Occipital lobe (tissue), 2 donors: ENCODE data around the gene ROBO3. TPM values are rescaled to one million over a fixed set of nuclear protein-coding genes. Genes with fewer than 3 reads are reported as not detected.

Experiments
- DNase-seq: peaks from one replicate; lab custom pipeline; 2025; lab: John Stamatoyannopoulos, UW
- total RNA-seq: library from RNA; depleted of rRNA; stranded (reverse); fragments of >200 nt; gene quantifications from one replicate; pipeline ENCODE4 v1.2.3, GENCODE V29; 2014

ROBO3 gene
- total RNA-seq, 1 donor from 2014 or later = 4.2 TPM

- no peak for DNase-seq
Measured at GRCh38 chr11:124890683-124891372, 25.6 kb downstream of the ROBO3 start.

GRCh38 chr11:124891373-124891861, 26.2 kb downstream of the ROBO3 start:
- no peak for DNase-seq

DNA sequence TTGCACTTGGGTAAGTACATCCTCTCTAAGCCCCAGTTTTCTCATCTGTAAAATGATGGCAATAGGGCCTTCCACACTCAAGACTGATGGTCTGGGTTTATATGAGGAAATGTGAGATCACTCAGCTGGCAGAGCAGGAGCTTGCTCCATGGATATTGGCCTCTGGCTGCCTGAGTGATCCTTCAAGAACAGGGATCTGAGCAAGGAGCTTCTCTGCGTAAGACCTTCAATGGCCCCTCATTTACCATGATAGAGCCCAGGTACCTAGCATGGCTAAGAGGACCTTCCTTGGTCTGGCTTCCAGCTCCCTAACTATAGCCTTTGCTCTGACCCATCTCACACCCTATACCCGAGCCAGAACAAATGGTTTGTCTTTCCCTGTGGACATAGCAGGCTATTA, 26.9 kb downstream of the ROBO3 start:
- no peak for DNase-seq

GRCh38 chr11:124892750-124893454, 27.7 kb downstream of the ROBO3 start:
- DNase-seq = no peak

DNA sequence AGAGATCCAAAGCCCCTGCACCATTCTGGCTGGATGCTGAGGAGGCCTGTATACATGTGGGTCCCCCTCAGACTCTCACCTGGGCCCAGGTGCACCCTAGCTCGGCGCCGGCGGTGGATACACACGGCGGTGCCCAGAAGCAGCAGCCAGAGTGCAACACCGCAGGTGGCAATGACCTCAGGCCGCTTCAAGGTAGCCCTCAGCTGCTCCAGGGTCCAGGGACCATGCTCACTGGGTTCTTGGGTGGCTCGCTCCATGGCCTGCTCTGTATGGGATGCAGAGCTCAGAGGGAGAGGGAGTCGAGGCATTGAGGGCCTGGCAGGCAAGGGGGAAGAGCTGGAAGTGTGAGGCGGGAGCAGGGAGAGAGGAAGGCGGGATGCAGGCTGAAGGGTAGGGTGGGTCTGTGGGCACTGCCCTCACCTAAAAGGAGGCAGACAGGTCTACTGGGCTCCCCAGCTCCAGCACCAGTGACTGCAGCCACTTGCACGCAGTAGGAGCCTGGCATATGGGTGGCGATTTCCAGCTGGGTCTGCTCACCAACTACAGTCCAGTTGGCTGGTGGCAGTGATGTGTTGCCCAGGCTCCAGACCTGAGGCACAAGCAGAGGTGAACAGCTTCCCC, 28.7 kb downstream of the ROBO3 start:
- DNase-seq = no peak

GRCh38 chr11:124894606-124895430, 29.6 kb downstream of the ROBO3 start:
- no peak for DNase-seq

DNA sequence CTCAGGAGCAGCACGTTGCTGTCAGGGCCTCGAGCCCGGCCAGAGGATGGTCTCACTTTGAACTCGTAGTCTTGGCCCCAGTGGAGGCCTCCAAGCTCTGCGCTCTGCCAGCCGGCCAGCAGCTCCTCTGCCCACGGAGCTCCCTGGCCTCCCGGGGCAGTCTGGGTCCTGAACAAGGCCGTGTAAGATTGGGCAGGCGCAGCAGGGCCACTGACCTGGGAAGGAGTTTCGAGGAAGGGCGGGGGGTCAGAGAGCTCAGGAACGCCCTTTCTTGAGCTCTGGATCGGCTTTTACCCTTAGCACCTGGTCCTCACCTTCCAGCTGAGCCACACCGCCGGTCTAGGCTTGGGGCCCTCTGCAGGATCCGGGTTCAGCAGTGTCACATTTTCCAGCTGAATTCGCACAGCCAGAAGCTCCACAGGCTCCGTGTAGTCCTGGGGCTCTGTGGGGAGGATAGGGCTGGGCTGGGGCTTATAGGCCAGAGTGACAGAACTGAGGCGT, 30.3 kb downstream of the ROBO3 start:
- DNase-seq = no peak

DNA sequence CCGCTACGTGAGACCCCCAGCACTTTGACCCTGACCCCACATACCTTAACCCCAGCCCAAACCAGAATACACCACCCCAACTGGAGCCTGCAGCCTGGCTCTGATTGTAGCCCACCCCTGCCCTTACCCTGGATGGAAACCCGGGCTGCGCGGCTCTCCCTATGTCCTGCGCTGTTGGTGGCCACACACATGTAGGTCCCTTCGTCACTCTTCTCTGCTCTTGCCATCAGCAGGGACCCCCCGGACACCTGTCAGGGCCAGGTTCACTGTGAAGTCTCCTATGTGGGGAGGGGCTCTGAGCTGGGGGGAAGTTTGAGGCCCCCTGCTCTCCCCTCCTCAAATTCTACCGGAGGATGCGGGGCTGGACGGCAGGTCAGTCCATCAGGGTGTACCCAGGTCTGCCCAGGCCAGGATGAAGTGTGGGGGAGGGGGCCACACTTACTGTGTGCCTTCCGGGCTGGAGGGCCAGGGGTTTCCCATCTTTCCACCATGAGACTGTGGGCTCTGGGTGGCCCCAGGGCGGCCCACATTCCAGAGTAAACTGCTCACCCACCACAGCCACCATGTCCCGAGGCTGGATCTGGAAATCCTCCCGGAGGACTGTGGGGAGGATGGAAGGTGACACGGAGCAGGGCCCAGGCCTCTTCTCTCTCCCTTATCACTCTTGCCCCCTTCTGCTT, 31.0 kb downstream of the ROBO3 start:
- DNase-seq = no peak

DNA sequence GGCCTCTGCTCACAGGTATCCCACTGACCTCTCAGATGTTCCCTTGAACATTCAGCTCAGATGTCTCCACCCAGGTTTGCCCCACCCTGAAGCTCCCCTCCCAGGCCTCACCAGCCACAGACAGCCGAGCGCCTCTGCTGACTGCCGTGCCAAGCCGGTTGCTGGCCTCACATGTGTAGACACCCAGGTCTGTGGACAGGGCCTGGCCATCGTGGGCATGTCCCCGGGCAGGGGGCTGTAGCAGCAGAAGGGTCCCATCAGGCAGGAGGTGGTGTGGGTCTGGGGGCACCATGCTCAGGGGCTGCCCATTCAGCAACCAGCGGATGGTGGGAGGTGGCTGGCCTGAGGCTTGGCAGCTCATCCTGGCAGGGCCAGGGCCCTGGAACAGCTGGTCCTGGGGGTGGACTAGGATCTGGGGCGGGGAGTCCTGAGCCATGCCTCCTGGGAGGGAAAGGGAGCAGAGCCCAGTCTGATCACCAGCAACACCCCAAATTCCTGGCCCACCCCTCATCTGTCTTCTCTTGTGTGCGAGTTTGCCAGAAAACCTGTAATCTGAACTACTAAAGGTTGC, 31.7 kb downstream of the ROBO3 start:
- no peak for DNase-seq

DNA sequence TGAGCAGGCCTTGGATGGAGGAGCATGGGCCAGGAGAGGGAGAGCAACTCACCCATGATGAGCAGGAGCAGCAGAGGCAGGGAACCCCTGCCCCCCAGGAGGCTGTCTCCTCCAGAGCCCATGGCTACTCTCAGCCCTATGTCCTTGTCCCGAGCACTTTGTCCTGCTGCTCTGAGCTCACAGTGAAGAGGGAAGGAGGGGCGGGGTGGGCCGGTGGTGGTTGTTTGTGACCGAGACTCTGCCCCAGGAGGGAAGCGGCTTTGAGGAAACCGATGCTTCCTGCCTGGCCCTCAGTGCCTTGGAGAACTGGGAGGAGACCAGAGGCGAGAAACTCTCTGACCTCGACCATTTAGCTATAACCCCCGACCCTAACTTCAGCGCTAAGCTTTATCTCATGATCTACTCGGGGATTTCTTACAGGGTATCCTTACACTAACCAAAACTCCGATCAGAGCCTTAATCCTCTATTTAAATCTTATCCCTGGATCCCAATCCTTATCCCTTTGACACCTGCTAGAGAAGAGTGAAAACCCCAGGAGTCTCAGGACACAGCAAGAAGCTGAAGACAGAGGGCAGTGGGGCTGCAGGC, 32.5 kb downstream of the ROBO3 start, which contains the start of gene ROBO4:
ROBO4 (minus strand) TSS at position 192 of the 589 bp plus-strand sequence; CDS start at position 122, 70 bp downstream.
- DNase-seq = no peak

DNA sequence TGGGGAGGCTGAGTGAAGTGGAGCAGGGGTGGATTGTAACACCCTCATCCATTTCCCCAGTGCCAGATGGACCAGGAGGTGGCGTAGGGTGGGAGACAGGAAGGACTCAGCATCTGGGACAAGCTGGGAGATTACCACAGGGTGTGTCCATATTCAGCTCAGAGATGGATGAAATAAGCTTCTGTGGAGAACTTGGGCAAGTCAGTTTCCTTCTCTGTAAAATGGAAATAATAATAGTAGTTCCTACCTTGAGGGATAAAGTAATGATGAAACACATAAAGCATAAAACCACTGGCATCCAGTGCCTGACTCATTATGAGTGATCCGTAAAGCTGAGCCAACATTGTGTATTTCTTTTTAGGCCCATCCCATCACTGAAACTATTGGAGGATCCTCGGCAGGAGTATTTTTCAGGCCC, 33.0 kb downstream of the ROBO3 start:
- no peak for DNase-seq

DNA sequence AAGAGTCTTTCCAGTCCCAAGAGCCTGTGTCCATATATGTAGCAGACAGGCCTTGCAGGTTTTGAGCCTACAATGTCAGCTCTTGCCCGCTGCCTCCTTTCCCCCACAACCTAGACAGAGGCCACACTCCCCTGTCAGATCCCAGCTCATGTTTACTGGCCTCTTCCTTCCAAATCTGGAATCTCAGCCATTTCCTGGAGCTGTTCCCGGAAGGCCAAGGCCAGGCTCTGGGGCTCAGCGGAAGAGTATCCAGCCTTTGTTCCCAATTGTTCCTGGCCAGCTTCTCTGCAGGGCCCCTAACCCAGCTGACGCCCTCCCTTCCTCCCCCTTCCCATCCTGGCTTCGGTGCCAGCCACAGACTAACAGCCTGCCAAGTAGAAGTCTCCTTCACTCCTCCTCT, 33.5 kb downstream of the ROBO3 start:
- DNase-seq = peak; percentile 33

DNA sequence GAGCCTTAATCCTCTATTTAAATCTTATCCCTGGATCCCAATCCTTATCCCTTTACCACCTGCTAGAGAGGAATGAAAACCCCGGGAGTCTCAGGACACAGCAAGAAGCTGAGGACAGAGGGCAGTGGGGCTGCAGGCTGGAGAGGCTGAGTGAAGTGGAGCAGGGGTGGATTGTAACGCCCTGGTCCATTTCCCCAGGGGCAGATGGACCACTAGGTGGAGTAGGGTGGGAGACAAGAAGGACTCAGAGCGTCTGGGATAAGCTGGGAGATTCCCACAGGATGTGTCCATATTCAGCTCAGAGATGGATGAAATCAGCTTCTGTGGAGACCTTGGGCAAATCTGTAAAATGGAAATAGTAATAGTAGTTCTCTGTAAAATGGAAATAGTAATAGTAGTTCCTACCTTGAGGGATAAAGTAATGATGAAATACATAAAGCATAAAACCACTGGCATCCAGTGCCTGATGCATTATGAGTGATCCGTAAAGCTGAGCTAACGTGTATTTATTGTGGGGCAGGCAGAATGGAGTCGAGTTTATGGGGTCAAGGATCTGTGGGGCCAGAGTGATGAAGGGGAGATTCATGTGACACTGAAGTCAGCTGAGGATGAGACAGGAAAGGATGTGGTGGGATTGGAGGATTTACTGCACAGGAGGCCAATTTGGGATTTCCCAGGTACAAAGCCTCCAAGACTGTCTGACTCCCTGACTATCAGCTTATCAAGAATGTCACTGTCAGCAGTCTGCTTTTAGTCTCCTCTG, 34.3 kb downstream of the ROBO3 start:
- no peak for DNase-seq

- DNase-seq = no peak
Measured at GRCh38 chr11:124900464-124900863, 35.2 kb downstream of the ROBO3 start.

DNA sequence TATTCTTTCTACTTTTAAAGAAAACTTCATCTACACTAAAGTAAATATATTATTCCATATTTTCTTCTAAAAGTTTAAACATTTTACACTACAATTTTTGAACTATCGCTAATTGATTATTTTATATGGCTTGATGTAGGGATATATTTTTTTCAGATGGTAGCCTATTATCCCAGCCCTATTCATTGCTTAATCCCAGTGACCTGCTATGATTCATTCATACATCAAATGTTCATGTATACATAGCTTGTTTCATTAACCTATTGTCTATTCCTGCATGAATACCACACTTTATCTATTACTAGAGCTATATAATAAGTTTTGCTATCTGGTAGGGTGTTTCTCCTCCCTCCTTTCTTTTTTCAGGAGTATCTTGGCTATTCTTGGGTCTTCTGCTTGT, 37.4 kb downstream of the ROBO3 start:
- no peak for DNase-seq

DNA sequence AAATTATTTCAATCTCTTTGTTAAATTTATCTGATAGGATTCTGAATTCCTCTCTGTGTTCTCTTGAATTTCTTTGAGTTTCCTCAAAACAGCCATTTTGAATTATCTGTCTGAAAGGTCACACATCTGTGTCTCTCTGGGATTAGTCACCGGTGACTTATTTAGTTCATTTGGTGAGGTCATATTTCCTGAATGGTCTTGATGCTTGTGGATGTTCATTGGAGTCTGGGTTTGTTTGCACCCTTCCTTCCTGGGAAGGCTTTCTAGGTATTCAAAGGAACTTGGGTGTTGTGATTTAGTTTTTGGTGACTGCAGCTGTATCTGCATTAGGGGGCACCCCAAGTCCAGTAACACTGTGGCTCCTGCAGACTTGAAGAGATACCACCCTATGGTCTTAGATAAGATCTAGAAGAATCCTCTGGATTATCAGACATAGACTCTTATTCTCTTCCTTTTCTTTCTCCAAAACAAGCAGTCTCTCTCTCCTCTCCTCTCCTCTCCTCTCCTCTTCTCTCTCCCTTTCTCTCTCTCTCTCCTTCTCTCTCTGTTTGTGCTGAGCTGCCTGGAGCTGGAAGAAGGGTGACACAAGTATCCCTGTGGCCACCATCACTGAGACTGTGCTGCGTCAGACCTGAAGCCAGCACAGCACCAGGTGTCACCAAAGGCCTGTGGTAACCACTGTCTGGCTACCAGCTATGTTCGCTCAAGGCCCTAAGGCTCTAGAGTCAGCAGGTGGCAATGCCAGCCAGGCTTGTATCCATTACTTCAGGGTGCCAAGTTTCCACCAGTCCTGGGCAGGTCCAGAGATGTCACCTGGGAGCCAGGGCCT, 50.5 kb downstream of the ROBO3 start:
- DNase-seq = no peak

- no peak for DNase-seq
Measured at GRCh38 chr11:124916370-124916710, 51.1 kb downstream of the ROBO3 start.

DNA sequence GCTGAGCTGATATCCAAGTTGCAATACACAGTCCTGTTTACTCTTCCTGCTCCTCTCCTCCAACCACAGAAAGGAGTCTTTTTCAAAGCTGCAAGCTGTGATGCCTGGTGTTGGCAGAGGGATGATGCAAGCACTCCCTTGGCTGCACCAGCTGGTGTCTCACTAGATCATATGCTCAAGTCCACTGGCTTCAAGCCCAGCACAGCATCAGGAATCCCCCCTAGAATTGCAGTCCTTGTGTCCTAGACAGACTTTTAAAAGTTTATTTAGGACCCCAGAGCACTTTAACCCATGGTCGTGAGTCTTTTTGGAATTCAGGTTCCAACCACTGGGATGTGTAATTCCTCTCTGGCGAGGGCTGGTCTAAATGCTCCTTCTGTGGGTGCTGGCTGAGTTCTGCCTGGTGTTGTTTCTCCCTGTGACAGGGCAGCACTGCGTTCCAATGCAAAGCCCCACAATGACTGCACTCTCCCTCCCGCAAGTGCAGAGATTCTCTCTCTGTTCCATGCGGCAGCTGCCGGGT, 51.9 kb downstream of the ROBO3 start:
- DNase-seq = peak; percentile 28
